Right lobe of liver (tissue), 4 donors: ENCODE data around the gene PARD6G.

Source experiments
- POLR2A ChIP-seq: fragments of 450-650 bp; IDR thresholded peaks from one replicate; pipeline ENCODE4 v1.6.1; 2017; ENCODE audit warnings: antibody characterized with exemption, mild to moderate bottlenecking
- TF ChIP-seq, protein P1 (sequence below), 4 donors: fragments of 200-600 bp in 3 of 4; fragments of 450-650 bp in 1 of 4; IDR thresholded peaks; one replicate each; pipeline versions ENCODE4 v1.5.1 to v1.8.0; 2016 to 2022; ENCODE audit warnings: antibody characterized with exemption in 4 of 4, mild to moderate bottlenecking in 2 of 4
- donor health status: DM: no; HTN: no; CAD: no.
- donor health status: DM: no; HTN: no; CAD: no.
- donor health status: DM: no; HTN: yes; CAD: no.

GRCh38 chr18:80192653-80193385 lies 54.5 kb downstream of the PARD6G start:
- TF ChIP-seq, protein P1, sequence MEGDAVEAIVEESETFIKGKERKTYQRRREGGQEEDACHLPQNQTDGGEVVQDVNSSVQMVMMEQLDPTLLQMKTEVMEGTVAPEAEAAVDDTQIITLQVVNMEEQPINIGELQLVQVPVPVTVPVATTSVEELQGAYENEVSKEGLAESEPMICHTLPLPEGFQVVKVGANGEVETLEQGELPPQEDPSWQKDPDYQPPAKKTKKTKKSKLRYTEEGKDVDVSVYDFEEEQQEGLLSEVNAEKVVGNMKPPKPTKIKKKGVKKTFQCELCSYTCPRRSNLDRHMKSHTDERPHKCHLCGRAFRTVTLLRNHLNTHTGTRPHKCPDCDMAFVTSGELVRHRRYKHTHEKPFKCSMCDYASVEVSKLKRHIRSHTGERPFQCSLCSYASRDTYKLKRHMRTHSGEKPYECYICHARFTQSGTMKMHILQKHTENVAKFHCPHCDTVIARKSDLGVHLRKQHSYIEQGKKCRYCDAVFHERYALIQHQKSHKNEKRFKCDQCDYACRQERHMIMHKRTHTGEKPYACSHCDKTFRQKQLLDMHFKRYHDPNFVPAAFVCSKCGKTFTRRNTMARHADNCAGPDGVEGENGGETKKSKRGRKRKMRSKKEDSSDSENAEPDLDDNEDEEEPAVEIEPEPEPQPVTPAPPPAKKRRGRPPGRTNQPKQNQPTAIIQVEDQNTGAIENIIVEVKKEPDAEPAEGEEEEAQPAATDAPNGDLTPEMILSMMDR (IDR thresholded peaks at IDR 0.05): no peak
- TF ChIP-seq POLR2A: no peak
